ENCODE data around the gene TBC1D17.
A peak's percentile ranks its signal among the peaks of the same experiment; 100 is the strongest.
"Not testable (repeated sequence)": the region's sequence is repeated elsewhere in the genome, so short reads cannot be mapped to it uniquely, and the experiment has no call there.

TBC1D17 gene

DNA sequence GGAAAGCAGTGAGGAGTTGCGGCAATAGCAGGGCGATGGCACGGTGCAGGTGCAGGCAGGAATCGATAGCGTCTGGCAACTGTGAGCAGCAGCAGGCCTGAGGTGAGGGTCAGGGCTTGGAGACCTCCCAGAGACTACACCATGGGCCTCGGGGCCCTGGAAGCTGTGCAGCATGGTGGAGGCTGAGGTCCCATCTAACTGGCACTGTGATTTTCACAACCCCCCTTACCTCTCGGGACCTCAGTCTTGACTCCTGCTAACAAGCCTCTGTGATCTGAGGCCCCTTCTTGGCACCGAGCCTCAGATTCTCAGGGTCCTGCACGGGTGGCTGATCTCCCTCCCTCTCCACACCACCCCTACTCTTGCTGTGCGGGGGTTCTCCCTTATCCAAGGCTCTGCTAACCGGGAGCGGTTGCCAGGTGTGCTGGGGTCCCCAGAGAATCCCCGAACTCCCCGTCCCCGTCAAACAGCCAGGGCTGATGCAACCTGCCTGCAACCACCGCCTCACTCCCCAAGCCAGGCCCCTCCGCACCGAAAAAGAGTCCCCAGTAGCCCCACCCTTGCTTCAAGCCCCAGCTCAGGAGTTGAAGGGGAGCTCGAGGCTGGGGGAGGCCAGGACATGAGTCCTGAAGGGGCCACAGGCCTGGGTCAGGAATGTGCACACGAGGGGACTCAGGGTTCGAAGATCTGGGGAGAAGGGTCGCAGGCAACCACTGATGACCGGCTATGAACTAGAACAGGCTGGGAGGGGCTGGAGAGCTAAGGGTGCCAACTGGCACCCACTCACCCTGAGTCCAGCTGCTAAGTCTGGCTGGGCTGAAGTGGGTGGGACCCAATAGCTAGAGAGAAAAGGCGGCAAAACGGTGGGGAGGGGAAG lies 46.7 kb downstream of the TBC1D17 start:
- DNase-seq, result no peak

DNA sequence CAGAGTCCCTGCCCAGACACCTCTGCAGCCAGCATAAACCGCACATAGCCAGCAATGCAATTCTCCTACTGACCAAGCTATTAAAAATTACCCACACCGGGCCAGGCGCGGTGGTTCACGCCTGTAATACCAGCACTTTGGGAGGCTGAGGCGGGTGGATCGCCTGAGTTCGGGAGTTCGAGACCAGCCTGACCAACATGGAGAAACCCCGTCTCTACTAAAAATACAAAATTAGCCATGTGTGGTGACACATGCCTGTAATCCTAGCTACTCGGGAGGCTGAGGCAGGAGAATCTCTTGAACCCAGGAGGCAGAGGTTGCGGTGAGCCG lies 47.3 kb downstream of the TBC1D17 start:
- not testable (repeated sequence) for DNase-seq

GRCh38 chr19:49925486-49925885 lies 48.0 kb downstream of the TBC1D17 start:
- DNase-seq, result no peak

- DNase-seq, result no peak
These were observed 49.0 kb downstream of the TBC1D17 start for GRCh38 chr19:49926515-49926914.

- DNase-seq, result no peak
These were observed 50.2 kb downstream of the TBC1D17 start for GRCh38 chr19:49927526-49928264.

DNA sequence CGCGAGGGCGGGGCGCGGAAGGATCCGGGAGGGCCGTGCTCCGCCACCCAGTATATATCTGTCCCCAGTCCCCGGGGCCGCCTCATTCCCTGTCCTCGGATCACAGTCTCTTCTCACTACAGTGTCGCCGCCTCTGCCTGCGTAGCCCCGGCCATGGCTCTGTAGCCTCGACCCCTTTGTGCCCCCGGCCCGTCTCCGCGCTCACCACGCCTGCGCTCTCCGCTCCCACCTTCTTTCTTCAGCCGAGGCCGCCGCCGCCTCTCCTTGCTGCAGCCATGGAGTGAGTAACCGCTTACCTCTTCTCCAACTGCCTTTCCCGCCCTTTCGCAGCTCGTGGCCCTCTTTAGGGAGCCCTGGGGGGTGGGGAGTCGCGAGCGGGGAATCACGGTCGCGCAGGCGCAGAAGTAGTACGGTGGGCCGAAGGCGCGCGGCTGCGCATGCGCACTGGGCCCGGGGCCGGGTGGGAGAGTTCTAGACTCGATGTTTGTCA lies 51.7 kb downstream of the TBC1D17 start, which contains the start of the genes ATF5 and NUP62:
Gene ATF5, plus strand, starts transcription at position 85 of the 490 bp plus-strand sequence. CDS start 1,646 bp downstream, outside the sequence.
Gene NUP62, minus strand, starts transcription at position 384 of the 490 bp plus-strand sequence. CDS start 19,697 bp downstream, outside the sequence.
- peak in 1 of 2 experiments; percentile 44 for DNase-seq

DNA sequence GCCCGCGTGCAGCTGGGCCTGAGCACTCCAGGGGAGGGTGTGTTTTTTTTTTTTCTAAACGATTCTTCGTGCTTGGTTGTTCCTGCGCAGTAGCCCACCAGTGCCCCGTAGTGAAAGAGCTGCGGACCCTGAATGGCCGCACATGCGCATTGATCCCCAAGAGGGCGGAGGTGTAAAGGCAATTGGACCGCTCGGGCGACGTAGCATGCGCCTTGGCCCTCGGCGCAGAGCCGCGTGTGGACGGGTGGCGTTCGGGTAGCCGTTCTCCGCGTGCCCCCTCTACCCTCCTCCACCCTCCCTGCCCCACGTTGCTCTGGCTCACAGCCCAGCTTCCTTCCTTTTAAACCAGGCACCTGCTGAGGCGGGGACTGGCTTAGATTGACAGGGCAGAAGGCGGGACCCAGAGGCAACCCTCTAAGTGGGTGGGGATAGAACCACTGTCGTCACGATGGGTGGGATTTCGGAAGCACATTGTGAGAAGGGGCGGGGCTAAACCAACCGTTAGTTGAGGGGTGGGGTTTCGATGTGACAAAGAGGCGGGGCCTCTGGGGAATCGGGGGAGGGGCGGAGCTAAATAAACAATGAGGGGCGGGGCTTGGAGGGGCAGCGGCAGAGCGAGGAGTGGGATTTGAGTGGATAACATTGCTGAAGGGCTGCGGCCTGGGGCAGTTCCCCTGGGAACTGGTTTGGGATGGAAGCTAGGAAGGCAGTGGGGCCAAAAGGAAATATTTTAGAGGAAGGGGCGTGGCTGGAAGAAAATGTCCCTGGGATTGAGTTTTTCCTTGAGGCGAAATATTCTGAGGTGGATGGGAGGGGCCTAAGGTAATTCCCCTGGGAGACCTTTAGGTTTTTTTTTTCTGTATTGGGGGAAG lies 52.3 kb downstream of the TBC1D17 start:
- peak; percentile 94 to 95 for DNase-seq

GRCh38 chr19:49930483-49931011 lies 53.0 kb downstream of the TBC1D17 start:
- DNase-seq, result no peak

DNA sequence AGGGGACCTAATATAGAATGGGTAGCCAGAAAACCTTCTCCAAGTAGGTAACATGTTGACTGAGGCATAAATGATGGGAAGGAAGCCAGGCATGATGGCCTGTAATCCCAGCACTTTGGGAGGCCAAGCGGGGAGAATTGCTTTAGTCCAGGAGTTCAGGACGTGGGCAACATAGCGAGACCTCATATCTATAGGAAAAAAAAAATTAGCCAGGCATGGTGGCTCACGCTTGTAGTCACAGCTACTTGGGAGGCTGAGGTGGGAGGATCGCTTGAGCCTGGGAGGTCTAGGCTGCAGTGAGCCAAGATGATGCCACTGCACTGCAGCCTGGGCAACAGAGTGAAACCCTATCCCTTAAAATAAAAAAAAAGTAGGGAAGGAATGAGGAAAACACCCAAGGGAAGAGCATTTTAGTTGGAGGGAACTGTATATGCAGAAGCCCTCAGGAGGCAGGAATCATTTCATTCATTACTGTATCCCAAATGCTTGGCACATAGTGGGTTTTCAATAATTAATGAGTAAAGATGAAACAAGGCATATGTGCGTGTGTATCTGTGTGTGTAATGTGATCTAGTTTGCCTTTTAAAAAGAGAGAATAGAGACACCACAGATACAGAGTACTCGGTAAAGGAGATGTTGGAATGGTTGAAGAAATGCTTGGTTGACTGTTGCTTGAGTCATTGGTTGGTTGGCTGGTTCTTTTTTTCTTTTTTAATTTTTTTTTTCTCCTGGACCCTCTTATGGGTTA lies 54.0 kb downstream of the TBC1D17 start:
- DNase-seq, result no peak

GRCh38 chr19:49932041-49932451 lies 54.5 kb downstream of the TBC1D17 start:
- no peak for DNase-seq

DNA sequence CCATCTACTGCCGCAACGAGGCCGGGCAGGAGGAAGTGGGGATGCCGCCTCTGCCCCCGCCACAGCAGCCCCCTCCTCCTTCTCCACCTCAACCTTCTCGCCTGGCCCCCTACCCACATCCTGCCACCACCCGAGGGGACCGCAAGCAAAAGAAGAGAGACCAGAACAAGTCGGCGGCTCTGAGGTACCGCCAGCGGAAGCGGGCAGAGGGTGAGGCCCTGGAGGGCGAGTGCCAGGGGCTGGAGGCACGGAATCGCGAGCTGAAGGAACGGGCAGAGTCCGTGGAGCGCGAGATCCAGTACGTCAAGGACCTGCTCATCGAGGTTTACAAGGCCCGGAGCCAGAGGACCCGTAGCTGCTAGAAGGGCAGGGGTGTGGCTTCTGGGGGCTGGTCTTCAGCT lies 55.2 kb downstream of the TBC1D17 start:
- no peak for DNase-seq

DNA sequence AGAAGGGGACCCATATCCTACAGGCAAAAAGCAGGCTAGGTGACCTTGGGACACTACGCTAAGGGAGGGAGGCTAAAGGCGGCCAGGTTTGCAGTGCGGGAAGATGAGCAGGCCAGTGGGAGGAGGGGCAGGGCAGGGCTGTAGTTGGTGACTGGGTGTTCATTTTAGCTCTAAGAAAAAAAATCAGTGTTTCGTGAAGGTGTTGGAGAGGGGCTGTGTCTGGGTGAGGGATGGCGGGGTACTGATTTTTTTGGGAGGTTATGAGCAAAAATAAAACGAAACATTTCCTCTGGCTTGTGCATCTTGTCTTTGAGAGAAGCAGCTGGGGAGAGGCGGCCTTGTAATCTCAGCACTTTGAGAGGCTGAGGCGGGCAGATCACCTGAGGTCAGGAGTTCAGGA lies 56.1 kb downstream of the TBC1D17 start:
- no peak for DNase-seq

- DNase-seq, result no peak
These were observed 59.0 kb downstream of the TBC1D17 start for GRCh38 chr19:49936549-49936948.

DNA sequence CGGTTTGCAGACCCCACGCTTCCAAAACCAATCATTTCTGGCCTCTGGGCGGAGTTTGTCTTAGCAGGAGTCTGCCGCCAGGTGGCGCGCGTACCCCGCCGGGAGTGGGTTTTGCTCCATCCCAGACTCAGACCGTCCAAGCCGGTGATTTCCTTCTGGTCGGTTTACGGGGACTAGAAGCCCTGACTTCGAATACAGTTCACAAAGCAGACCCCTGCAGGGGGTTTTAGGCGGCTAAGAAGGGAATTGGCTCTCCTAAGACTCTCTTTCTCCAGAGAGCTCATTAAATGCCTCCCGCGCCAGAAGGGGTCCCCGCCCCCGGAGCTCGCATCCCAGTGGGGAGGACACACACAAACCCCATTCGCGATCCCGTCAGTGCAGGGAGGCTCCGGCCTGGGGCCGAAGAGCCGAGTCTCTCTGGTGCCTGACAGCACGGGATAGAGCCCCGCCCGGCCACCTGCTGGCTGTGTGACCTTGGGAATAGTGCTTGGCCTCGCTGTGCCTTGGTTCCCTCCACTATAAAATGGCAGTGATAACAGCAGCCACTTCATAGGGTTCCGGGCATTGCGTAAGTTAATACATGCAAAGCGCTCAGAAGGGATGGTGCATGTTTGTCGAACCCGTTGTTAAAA lies 60.4 kb downstream of the TBC1D17 start:
- DNase-seq, result peak in 1 of 2 experiments; percentile 22

All from cerebellar nuclear complex (tissue), 1 donor.